Lower lobe of right lung (tissue), 2 donors: Measurements from ENCODE around the gene TSPAN12. TPM values are rescaled to one million over a fixed set of nuclear protein-coding genes. Genes with fewer than 3 reads are reported as not detected.

Experiments
- ATAC-seq, 2 donors: fragments of 200-7000 bp; cut with Tn5 transposase; one replicate each; pipeline ENCODE4 v1.9.1; 2020 to 2022; ENCODE audit warnings: mild to moderate bottlenecking in 2 of 2, moderate library complexity in 2 of 2
- DNase-seq: peaks from one replicate; pipeline ENCODE4 v3.0.0-alpha.2; 2020
- H3K27ac ChIP-seq: fragments of 200-600 bp; one replicate; pipeline ENCODE4 v1.8.0; 2022
- H3K27me3 ChIP-seq: fragments of 200-600 bp; one replicate; pipeline ENCODE4 v1.8.0; 2022; ENCODE audit warnings: low read depth
- H3K36me3 ChIP-seq: fragments of 200-600 bp; one replicate; pipeline ENCODE4 v1.8.0; 2022; ENCODE audit warnings: mild to moderate bottlenecking
- H3K4me1 ChIP-seq: fragments of 200-600 bp; one replicate; pipeline ENCODE4 v1.8.0; 2022
- H3K4me3 ChIP-seq: fragments of 200-600 bp; one replicate; pipeline ENCODE4 v1.8.0; 2022; ENCODE audit warnings: mild to moderate bottlenecking
- H3K9me3 ChIP-seq: fragments of 200-600 bp; one replicate; pipeline ENCODE4 v1.8.0; 2022
- CTCF ChIP-seq: fragments of 200-600 bp; IDR thresholded peaks from one replicate; pipeline ENCODE4 v1.8.0; 2022; ENCODE audit warnings: antibody characterized with exemption, mild to moderate bottlenecking
- intact Hi-C: fragments of 100-400 bp; cut with DNase I; formaldehyde crosslinking; loops from one replicate; pipeline ENCODE4 v1.11.0; 2022
- total RNA-seq: library from RNA; stranded (reverse); fragmentation: NEBNext Ultra II Directional; extraction: Animal tissue kit (Norgen Biotek cat#: 25700); gene quantifications from one replicate; pipeline ENCODE4 v1.2.1, GENCODE V29; 2021
- donor health status: DM: no; HTN: yes; CAD: no; lungs with severe emphysema.

Gene TSPAN12
- total RNA-seq, 1 donor from 2014 or later, result 43.6 TPM

GRCh38 chr7:120856621-120857352 lies 1.2 kb downstream of the TSPAN12 start:
- intact Hi-C loops, result no loop called here
- no peaks in the 10 kb centered on the region for H3K27me3 ChIP-seq
- peak overlapping the region; percentile 70 for H3K4me3 ChIP-seq
- peak overlapping the region; percentile 87 for H3K27ac ChIP-seq
- H3K4me1 ChIP-seq, result peaks cover 18% of the 10 kb centered on the region
- H3K9me3 ChIP-seq, result no peaks in the 10 kb centered on the region
- TF ChIP-seq CTCF, result no peak
- H3K36me3 ChIP-seq, result no peaks in the 10 kb centered on the region
- ATAC-seq (peak; percentile 55 to 58), DNase-seq (peak; percentile 48)

GRCh38 chr7:120856198-120856597 lies 1.7 kb downstream of the TSPAN12 start:
- Histone ChIP-seq H3K27me3 (no peaks in the 10 kb centered on the region), H3K36me3 (no peaks in the 10 kb centered on the region), H3K4me1 (peaks cover 18% of the 10 kb centered on the region), H3K27ac (no peak overlapping the region), H3K9me3 (no peaks in the 10 kb centered on the region), H3K4me3 (peak overlapping the region; percentile 70)
- no peak for DNase-seq
- intact Hi-C loops, result no loop called here
- no peak for TF ChIP-seq CTCF
- ATAC-seq, result no peak

GRCh38 chr7:120852700-120853099 lies 5.2 kb downstream of the TSPAN12 start:
- peaks cover 15% of the 10 kb centered on the region for H3K4me1 ChIP-seq
- H3K27me3 ChIP-seq, result no peaks in the 10 kb centered on the region
- H3K27ac ChIP-seq, result no peak overlapping the region
- H3K4me3 ChIP-seq, result no peak overlapping the region
- no peak for TF ChIP-seq CTCF
- no peaks in the 10 kb centered on the region for H3K36me3 ChIP-seq
- H3K9me3 ChIP-seq, result no peaks in the 10 kb centered on the region
- ATAC-seq, result no peak
- intact Hi-C loops, result no loop called here
- no peak for DNase-seq

GRCh38 chr7:120843109-120843508 lies 14.8 kb downstream of the TSPAN12 start:
- Histone ChIP-seq H3K9me3 (no peaks in the 10 kb centered on the region), H3K36me3 (no peaks in the 10 kb centered on the region), H3K27me3 (no peaks in the 10 kb centered on the region), H3K4me3 (no peak overlapping the region), H3K4me1 (no peaks in the 10 kb centered on the region), H3K27ac (no peak overlapping the region)
- no peak for TF ChIP-seq CTCF
- DNase-seq, result no peak
- intact Hi-C loops, result no loop called here
- no peak for ATAC-seq

GRCh38 chr7:120842121-120842621 lies 15.8 kb downstream of the TSPAN12 start:
- H3K27ac ChIP-seq, result no peak overlapping the region
- no peaks in the 10 kb centered on the region for H3K4me1 ChIP-seq
- ATAC-seq, result no peak
- H3K27me3 ChIP-seq, result no peaks in the 10 kb centered on the region
- intact Hi-C loops, result no loop called here
- H3K4me3 ChIP-seq, result no peak overlapping the region
- TF ChIP-seq CTCF, result no peak
- no peaks in the 10 kb centered on the region for H3K36me3 ChIP-seq
- no peaks in the 10 kb centered on the region for H3K9me3 ChIP-seq
- no peak for DNase-seq
